HG02943 (cell line): ENCODE results near the gene SMYD3.
"Not testable (repeated sequence)": the region's sequence is repeated elsewhere in the genome, so short reads cannot be mapped to it uniquely, and the experiment has no call there.

Source experiments
- ATAC-seq: cut with Tn5 transposase; IDR thresholded peaks from one replicate; pipeline ENCODE4 v1.9.1; 2021; ENCODE audit warnings: mild to moderate bottlenecking, low read depth, moderate library complexity; ENCODE audit not compliant: unreplicated experiment

Gene SMYD3

GRCh38 chr1:245945136-245945535, 561.9 kb downstream of the SMYD3 start:
- ATAC-seq, result not testable (repeated sequence)

DNA sequence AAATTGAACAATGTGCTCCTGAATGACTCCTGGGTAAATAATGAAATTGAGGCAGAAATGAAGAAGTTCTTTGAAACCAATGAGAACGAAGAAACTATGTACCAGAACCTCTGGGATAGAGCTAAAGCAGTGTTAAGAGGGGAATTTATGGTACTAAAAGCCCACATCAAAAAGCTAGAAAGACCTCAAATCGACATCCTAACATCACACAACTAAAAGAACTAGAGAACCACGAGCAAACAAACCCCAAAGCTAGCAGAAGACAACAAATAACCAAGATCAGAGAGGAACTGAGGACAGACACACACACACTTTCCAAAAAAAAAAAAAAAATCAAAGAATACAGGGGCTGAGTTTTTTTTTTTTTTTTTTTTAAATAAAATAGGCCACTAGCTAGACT, 564.2 kb downstream of the SMYD3 start:
- ATAC-seq, result no peak

GRCh38 chr1:245941771-245942170, 565.3 kb downstream of the SMYD3 start:
- ATAC-seq, result not testable (repeated sequence)

DNA sequence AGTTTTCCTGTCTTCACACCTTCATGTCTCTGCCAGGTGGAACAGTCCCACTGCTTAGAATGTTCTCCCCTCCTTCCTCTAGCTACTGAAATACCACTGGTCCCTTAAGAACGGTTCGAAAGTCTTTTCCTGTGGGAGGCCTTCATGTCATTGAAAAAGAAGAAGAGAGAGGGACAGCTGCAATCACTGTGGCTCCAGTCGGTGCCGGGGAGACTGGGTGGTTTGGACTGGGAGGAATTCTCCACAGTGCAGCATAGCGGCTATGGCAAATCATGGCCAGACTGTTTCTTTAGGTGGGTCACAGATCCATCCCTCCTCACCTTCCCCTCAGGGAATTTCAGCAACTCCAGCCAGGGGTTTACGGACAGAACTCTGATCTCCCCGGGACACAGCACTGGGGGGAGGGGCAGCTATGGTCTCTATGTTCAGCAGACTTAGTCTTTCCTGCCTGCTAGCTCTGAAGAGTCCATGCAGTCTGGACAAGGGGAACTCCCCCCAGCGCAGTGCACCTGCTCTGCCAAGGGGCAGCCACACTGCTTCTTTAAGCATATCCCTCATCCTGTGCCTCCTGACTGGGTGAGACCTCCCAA, 567.2 kb downstream of the SMYD3 start:
- ATAC-seq, result no peak

GRCh38 chr1:245938046-245938435, 569.0 kb downstream of the SMYD3 start:
- ATAC-seq, result no peak

- no peak for ATAC-seq
These were observed 569.6 kb downstream of the SMYD3 start for GRCh38 chr1:245937316-245938045.

GRCh38 chr1:245934409-245934808, 572.7 kb downstream of the SMYD3 start:
- no peak for ATAC-seq

DNA sequence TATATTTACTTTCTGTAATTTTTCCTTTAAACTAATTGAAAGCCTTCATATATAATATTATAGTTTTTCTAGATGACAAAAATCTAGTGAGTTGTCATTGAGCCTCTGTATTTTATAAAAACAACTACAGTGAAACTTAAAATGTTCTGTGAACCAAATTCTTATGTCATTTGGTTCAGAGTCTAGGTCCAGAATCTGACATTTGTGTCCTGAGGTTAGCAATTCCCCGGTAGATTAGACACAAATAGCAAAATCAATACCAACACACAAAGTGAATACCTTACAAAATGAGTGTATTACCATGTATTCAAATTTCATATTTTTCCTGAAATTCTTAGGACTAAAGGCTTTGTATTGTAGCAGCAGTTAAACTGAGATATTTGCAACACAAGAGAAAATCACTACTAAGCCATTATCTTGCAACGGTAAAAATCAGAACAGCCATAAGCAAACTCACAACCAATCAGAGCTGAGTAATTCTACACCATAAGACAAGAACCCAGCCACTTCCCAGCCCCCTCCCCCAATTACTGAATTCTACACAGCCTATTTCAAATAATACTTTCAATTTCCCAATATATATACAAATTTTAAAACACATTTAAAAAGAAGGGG, 573.5 kb downstream of the SMYD3 start:
- ATAC-seq, result no peak

GRCh38 chr1:245932302-245932972, 574.6 kb downstream of the SMYD3 start:
- ATAC-seq, result no peak

- ATAC-seq, result no peak
These were observed 575.6 kb downstream of the SMYD3 start for GRCh38 chr1:245931450-245931849.

DNA sequence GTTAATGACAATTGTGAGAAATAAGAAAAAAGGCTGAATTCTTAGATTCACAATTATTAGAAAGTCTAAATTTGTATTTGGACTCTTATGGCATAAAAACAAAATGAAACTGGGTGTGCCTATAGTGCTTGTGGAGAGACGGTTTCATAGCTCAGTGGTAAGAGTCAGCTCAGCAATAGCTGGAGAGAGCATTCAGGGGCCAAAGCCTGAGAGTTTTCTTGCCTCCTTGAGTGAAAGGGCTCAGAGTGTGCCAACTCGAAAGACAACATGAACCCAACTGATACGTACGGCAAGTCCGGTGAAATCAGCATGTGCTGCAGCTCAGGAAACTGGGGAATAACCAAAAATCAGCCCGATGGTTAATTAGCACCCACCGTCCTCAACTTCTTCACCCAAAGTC, 577.9 kb downstream of the SMYD3 start:
- ATAC-seq, result no peak

DNA sequence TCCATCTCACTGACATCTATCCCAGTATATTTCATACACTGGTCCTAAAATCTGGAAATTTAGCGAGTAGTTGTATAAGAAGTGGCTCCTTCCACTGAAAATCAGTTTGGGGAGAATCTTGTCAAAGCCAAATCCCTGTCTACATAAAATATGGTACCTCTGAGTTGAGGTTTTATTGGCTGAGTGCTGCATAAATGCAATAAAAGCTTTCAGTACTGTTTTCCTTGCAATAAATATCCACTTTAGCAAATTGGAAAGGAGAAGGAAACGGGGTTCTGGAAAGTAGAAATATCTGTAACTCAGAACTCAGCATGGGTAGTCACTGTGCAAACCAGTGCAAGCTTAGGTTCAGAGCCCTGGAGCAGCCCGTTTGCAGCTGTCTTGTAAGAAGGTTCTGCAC, 580.2 kb downstream of the SMYD3 start:
- no peak for ATAC-seq

- no peak for ATAC-seq
These were observed 583.9 kb downstream of the SMYD3 start for GRCh38 chr1:245923215-245923614.

GRCh38 chr1:245921417-245921816, 585.7 kb downstream of the SMYD3 start:
- no peak for ATAC-seq

GRCh38 chr1:245917403-245917802, 589.7 kb downstream of the SMYD3 start:
- ATAC-seq, result no peak

GRCh38 chr1:245915841-245916240, 591.2 kb downstream of the SMYD3 start:
- no peak for ATAC-seq

GRCh38 chr1:245915406-245915805, 591.7 kb downstream of the SMYD3 start:
- no peak for ATAC-seq

GRCh38 chr1:245908543-245908942, 598.5 kb downstream of the SMYD3 start:
- no peak for ATAC-seq

DNA sequence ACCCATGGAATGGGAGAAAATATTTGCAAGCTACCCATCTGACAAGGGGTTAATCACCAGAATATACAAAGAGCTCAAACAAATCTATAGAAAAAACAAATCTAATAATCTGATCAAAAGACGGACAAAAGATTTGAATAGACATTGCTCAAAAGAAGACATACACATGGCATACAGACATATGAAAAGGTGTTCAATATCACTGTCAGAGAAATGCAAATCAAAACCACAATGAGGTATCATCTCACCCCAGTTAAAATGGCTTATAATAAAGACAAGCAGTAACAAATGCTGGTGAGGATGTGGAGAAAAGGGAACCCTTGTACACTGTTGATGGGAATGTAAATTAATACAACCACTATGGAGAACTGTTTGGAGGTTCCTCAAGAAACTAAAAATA, 600.9 kb downstream of the SMYD3 start:
- ATAC-seq, result no peak

- no peak for ATAC-seq
These were observed 603.2 kb downstream of the SMYD3 start for GRCh38 chr1:245903851-245904250.

DNA sequence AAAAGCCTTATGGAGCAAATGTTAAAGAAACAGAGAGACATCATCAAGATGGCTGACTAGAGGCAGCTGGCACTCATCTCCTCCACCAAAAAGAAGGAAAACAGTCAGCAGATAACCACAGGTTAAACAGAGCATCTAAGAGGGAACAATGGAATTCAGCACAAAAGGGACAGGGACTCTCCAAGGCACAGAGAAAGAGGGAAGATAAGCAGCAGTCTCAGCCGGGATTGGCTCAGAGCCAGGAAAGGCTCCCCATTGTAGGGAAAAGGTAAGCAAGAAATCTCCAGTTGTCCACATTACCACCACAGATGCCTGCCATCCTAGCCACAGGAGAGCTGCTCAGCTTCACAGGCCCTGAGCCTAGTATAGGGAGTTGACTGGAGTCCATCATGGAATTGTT, 605.5 kb downstream of the SMYD3 start:
- no peak for ATAC-seq
